IPS-11a (cell line): ENCODE results near the gene SMPD3.

Experiments
- H3K4me3 ChIP-seq: one replicate; pipeline ENCODE4 v1.5.1; 2013; ENCODE audit warnings: low read depth, low read length, control low read depth

SMPD3 gene

GRCh38 chr16:68371706-68372380 is 76.5 kb downstream of the SMPD3 start:
- no peak overlapping the region for H3K4me3 ChIP-seq

- no peak overlapping the region for H3K4me3 ChIP-seq
Measured at GRCh38 chr16:68371276-68371651, 77.0 kb downstream of the SMPD3 start.

GRCh38 chr16:68370581-68371275 is 77.6 kb downstream of the SMPD3 start:
- no peak overlapping the region for H3K4me3 ChIP-seq

- H3K4me3 ChIP-seq, result no peak overlapping the region
Measured at GRCh38 chr16:68369697-68370580, 78.4 kb downstream of the SMPD3 start.

GRCh38 chr16:68369168-68369567 is 79.1 kb downstream of the SMPD3 start:
- H3K4me3 ChIP-seq, result no peak overlapping the region

GRCh38 chr16:68368301-68368888 is 79.9 kb downstream of the SMPD3 start:
- H3K4me3 ChIP-seq, result no peak overlapping the region

- no peak overlapping the region for H3K4me3 ChIP-seq
Measured at GRCh38 chr16:68367891-68368290, 80.4 kb downstream of the SMPD3 start.

GRCh38 chr16:68367440-68367839 is 80.9 kb downstream of the SMPD3 start:
- no peak overlapping the region for H3K4me3 ChIP-seq

- H3K4me3 ChIP-seq, result no peak overlapping the region
Measured at GRCh38 chr16:68367030-68367429, 81.3 kb downstream of the SMPD3 start.

- no peak overlapping the region for H3K4me3 ChIP-seq
Measured at GRCh38 chr16:68366062-68366461, 82.2 kb downstream of the SMPD3 start.

- H3K4me3 ChIP-seq, result no peak overlapping the region
Measured at GRCh38 chr16:68365167-68365817, 83.0 kb downstream of the SMPD3 start.

- no peak overlapping the region for H3K4me3 ChIP-seq
Measured at GRCh38 chr16:68364561-68364998, 83.7 kb downstream of the SMPD3 start.

GRCh38 chr16:68363658-68364521 is 84.4 kb downstream of the SMPD3 start:
- no peak overlapping the region for H3K4me3 ChIP-seq

- no peak overlapping the region for H3K4me3 ChIP-seq
Measured at GRCh38 chr16:68362947-68363657, 85.2 kb downstream of the SMPD3 start.

- no peak overlapping the region for H3K4me3 ChIP-seq
Measured at GRCh38 chr16:68362262-68362913, 85.9 kb downstream of the SMPD3 start.

- H3K4me3 ChIP-seq, result no peak overlapping the region
Measured at GRCh38 chr16:68361485-68361884, 86.8 kb downstream of the SMPD3 start.

- no peak overlapping the region for H3K4me3 ChIP-seq
Measured at GRCh38 chr16:68360956-68361355, 87.4 kb downstream of the SMPD3 start.

- H3K4me3 ChIP-seq, result no peak overlapping the region
Measured at GRCh38 chr16:68360547-68360946, 87.8 kb downstream of the SMPD3 start.
